Neural progenitor cell (in vitro differentiated cells): ENCODE results near the gene MAPKAPK3. TPM values are rescaled to one million over a fixed set of nuclear protein-coding genes. Genes with fewer than 3 reads are reported as not detected.

Experiments used
- DNase-seq: peaks from one replicate; pipeline ENCODE4 v3.0.0-alpha.2; 2016; ENCODE audit warnings: low spot score
- H2AFZ ChIP-seq: fragments of 200-600 bp; sonication (generic); replicated peaks from 2 replicates; pipeline ENCODE4 v1.6.1; 2016; ENCODE audit warnings: antibody characterized with exemption
- H3F3A ChIP-seq: fragments of 200-600 bp; sonication (generic); 2 replicates; pipeline ENCODE4 v1.6.1; 2016; ENCODE audit warnings: antibody characterized with exemption, low read depth
- H3K27ac ChIP-seq: fragments of 200-600 bp; sonication (generic); 2 replicates; pipeline ENCODE4 v1.5.1; 2016; ENCODE audit warnings: mild to moderate bottlenecking
- H3K27me3 ChIP-seq: fragments of 200-600 bp; sonication (generic); 2 replicates; pipeline ENCODE4 v1.6.1; 2016; ENCODE audit warnings: mild to moderate bottlenecking, moderate library complexity
- H3K36me3 ChIP-seq: fragments of 200-600 bp; sonication (generic); 2 replicates; pipeline ENCODE4 v1.5.1; 2016
- H3K4me1 ChIP-seq: fragments of 200-600 bp; sonication (generic); 2 replicates; pipeline ENCODE4 v1.6.1; 2016; ENCODE audit warnings: mixed run types
- H3K4me2 ChIP-seq: fragments of 200-600 bp; sonication (generic); 2 replicates; pipeline ENCODE4 v1.6.1; 2016
- H3K4me3 ChIP-seq: fragments of 200-600 bp; sonication (generic); 2 replicates; pipeline ENCODE4 v1.5.1; 2016
- H3K79me2 ChIP-seq: fragments of 200-600 bp; sonication (generic); 2 replicates; pipeline ENCODE4 v1.6.1; 2016; ENCODE audit warnings: low read depth
- H3K9ac ChIP-seq: fragments of 200-600 bp; sonication (generic); 2 replicates; pipeline ENCODE4 v1.6.1; 2016
- H3K9me3 ChIP-seq: fragments of 200-600 bp; sonication (generic); 2 replicates; pipeline ENCODE4 v1.5.1; 2016; ENCODE audit warnings: low read depth
- H4K20me1 ChIP-seq: fragments of 200-600 bp; sonication (generic); 2 replicates; pipeline ENCODE4 v1.6.1; 2016; ENCODE audit warnings: low read depth
- H3K27ac Mint-ChIP-seq: 3 replicates; pipeline ENCODE4 v1.8.0; 2021; ENCODE audit warnings: mixed read lengths
- H3K27me3 Mint-ChIP-seq: 2 replicates; pipeline ENCODE4 v1.8.0; 2022; ENCODE audit warnings: low read depth, mild to moderate bottlenecking, inconsistent platforms, moderate library complexity, mixed read lengths; ENCODE audit not compliant: insufficient read depth
- H3K36me3 Mint-ChIP-seq: 3 replicates; pipeline ENCODE4 v1.8.0; 2021; ENCODE audit warnings: mixed read lengths
- H3K4me1 Mint-ChIP-seq: 3 replicates; pipeline ENCODE4 v1.8.0; 2021; ENCODE audit warnings: mixed read lengths
- H3K4me3 Mint-ChIP-seq: 3 replicates; pipeline ENCODE4 v1.8.0; 2021; ENCODE audit warnings: mild to moderate bottlenecking, moderate library complexity, mixed read lengths
- H3K9me3 Mint-ChIP-seq: 3 replicates; pipeline ENCODE4 v1.8.0; 2020; ENCODE audit warnings: mixed read lengths
- CTCF ChIP-seq: fragments of 200-600 bp; sonication (generic); IDR thresholded peaks from 2 replicates; pipeline ENCODE4 v1.5.1; 2017; ENCODE audit warnings: antibody characterized with exemption, mild to moderate bottlenecking
- EZH2 ChIP-seq: fragments of 200-600 bp; sonication (generic); IDR thresholded peaks from 2 replicates; pipeline ENCODE4 v1.6.1; 2017; ENCODE audit warnings: antibody characterized with exemption, mild to moderate bottlenecking, moderate library complexity
- EZH2phosphoT487 ChIP-seq: fragments of 200-600 bp; sonication (generic); IDR thresholded peaks from 2 replicates; pipeline ENCODE4 v1.6.1; 2017; ENCODE audit warnings: antibody characterized with exemption
- total RNA-seq: library from RNA; depleted of rRNA; stranded (reverse); fragments of >200 nt; gene quantifications from 2 replicates; pipeline ENCODE4 v1.2.3, GENCODE V29; 2015; ENCODE audit warnings: low replicate concordance

The MAPKAPK3 gene
- total RNA-seq, 1 donor from 2014 or later = 47.7 TPM

GRCh38 chr3:50671331-50671730 is 54.4 kb downstream of the MAPKAPK3 start:
- Histone ChIP-seq H3K9ac (no peak overlapping the region), H3K9me3 (no peaks in the 10 kb centered on the region), H3K27me3 (peaks cover 27% of the 10 kb centered on the region), H2AFZ (no peak overlapping the region), H3K4me3 (no peak overlapping the region), H3K79me2 (peaks cover 10% of the 10 kb centered on the region), H3K4me2 (no peak overlapping the region), H3F3A (peaks cover 19% of the 10 kb centered on the region), H3K4me1 (peaks cover 13% of the 10 kb centered on the region), H4K20me1 (no peaks in the 10 kb centered on the region), H3K36me3 (no peaks in the 10 kb centered on the region), H3K27ac (no peak overlapping the region)
- H3K27ac Mint-ChIP-seq = no peak overlapping the region
- no peak overlapping the region for H3K4me3 Mint-ChIP-seq
- peaks cover 24% of the 10 kb centered on the region for H3K27me3 Mint-ChIP-seq
- peaks cover 2% of the 10 kb centered on the region for H3K36me3 Mint-ChIP-seq
- peaks cover 18% of the 10 kb centered on the region for H3K4me1 Mint-ChIP-seq
- no peaks in the 10 kb centered on the region for H3K9me3 Mint-ChIP-seq
- DNase-seq = no peak
- TF ChIP-seq EZH2 = no peak
- TF ChIP-seq EZH2phosphoT487 = no peak
- TF ChIP-seq CTCF = no peak

GRCh38 chr3:50672656-50673055 is 55.7 kb downstream of the MAPKAPK3 start:
- Mint-ChIP-seq H3K4me3 (no peak overlapping the region), H3K36me3 (peaks cover 2% of the 10 kb centered on the region), H3K27ac (no peak overlapping the region), H3K9me3 (no peaks in the 10 kb centered on the region), H3K27me3 (peaks cover 24% of the 10 kb centered on the region), H3K4me1 (peaks cover 11% of the 10 kb centered on the region)
- Histone ChIP-seq H3K27ac (no peak overlapping the region), H2AFZ (no peak overlapping the region), H3K4me2 (no peak overlapping the region), H3F3A (peaks cover 19% of the 10 kb centered on the region), H3K79me2 (peaks cover 23% of the 10 kb centered on the region), H3K27me3 (peaks cover 27% of the 10 kb centered on the region), H3K9me3 (no peaks in the 10 kb centered on the region), H3K4me3 (no peak overlapping the region), H3K9ac (no peak overlapping the region), H3K36me3 (no peaks in the 10 kb centered on the region), H4K20me1 (peaks cover 4% of the 10 kb centered on the region), H3K4me1 (peaks cover 26% of the 10 kb centered on the region)
- TF ChIP-seq EZH2phosphoT487 (no peak), EZH2 (no peak), CTCF (no peak)
- no peak for DNase-seq

- Mint-ChIP-seq H3K27ac (no peak overlapping the region), H3K27me3 (peaks cover 20% of the 10 kb centered on the region), H3K36me3 (peaks cover 2% of the 10 kb centered on the region), H3K4me1 (peaks cover 11% of the 10 kb centered on the region), H3K9me3 (no peaks in the 10 kb centered on the region), H3K4me3 (peak overlapping the region; percentile 83)
- Histone ChIP-seq H3K4me2 (peak overlapping the region; percentile 94), H3K9ac (no peak overlapping the region), H2AFZ (peak overlapping the region; percentile 99), H3K4me3 (peak overlapping the region; percentile 64), H3K36me3 (no peaks in the 10 kb centered on the region), H3K27ac (no peak overlapping the region), H3K27me3 (peaks cover 27% of the 10 kb centered on the region), H3K79me2 (peaks cover 36% of the 10 kb centered on the region), H3K9me3 (no peaks in the 10 kb centered on the region), H3K4me1 (peaks cover 29% of the 10 kb centered on the region), H4K20me1 (peaks cover 4% of the 10 kb centered on the region), H3F3A (peaks cover 19% of the 10 kb centered on the region)
- TF ChIP-seq EZH2phosphoT487 (no peak), CTCF (no peak), EZH2 (no peak)
- DNase-seq = no peak
These were observed 57.0 kb downstream of the MAPKAPK3 start for GRCh38 chr3:50673931-50674330.
